KOPT-K1 (cell line): ENCODE data around the gene MYBBP1A.
"Not testable (repeated sequence)": the region's sequence is repeated elsewhere in the genome, so short reads cannot be mapped to it uniquely, and the experiment has no call there.

Experiments used
- H3K27ac ChIP-seq: fragments of 200-600 bp; sonication (generic); 2 replicates; pipeline ENCODE4 v1.5.1; 2016; ENCODE audit warnings: antibody characterized with exemption, mild to moderate bottlenecking, low read depth, low read length; ENCODE audit not compliant: poor library complexity, severe bottlenecking
- H3K36me3 ChIP-seq: fragments of 200-600 bp; sonication (generic); 2 replicates; pipeline ENCODE4 v1.5.1; 2017; ENCODE audit warnings: antibody characterized with exemption, mild to moderate bottlenecking, low read length, moderate library complexity; ENCODE audit not compliant: insufficient read depth
- H3K9me3 ChIP-seq: fragments of 200-600 bp; sonication (generic); 2 replicates; pipeline ENCODE4 v1.5.1; 2017; ENCODE audit warnings: antibody characterized with exemption, low read length, mild to moderate bottlenecking; ENCODE audit not compliant: insufficient read depth, poor library complexity, severe bottlenecking

Gene MYBBP1A

DNA sequence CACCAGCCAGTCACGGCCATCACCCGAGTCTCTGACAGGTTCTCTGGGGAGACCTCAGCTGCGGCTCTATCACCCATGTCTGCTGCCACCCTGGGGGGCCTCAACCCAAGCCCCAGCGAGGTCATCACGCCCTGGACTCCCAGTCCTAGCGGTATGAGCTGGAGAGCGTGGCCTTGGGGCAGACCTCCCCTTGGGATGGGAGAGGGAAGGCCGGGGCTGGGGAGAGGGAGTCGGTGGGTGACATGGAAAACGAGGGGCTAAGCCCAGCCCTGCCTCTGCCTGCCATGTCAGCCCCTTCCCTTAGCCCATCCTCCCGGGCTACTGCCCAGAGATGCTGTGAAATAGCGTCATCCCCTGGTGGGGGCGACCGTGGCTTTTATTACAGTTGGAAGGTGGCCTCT is 37.8 kb upstream of the MYBBP1A start:
- H3K27ac ChIP-seq = no peak overlapping the region
- no peaks in the 10 kb centered on the region for H3K36me3 ChIP-seq
- no peaks in the 10 kb centered on the region for H3K9me3 ChIP-seq

DNA sequence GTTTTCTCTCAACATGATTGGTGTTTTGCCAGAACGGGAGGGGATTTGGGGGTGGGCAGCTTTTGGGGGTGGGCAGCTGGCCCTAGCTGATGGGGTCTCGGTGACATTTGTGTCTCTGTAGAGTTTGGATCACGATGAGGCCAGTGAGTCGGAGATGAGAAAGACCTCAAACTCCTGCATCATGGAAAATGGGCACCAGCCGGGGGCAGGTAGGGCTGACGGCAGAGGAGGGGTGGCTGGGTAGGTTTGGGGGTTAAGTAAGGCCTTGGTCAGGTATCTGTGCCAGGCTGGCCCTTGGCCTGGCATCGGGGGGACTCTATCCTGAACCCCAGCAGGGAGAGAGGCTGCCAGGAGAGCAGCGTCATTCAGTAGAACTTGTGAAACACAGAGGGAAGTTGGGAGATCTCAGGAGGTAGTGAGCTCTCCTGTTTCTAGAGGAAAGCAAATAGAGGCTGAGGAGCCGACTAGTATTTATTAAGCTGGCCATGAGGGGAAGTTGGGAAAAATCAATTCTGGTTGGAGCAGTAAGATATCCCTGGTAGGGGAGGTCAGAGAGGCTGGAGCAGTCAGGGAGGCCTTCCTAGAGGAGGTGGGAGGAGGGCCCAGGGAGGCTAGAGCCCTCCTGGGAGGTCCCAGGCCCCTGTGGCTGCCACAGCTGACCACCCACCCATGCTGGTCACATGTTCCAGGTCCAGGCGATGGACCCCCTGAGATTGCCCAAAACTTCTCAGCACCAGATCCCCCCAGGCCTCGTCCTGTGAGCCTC is 37.2 kb upstream of the MYBBP1A start:
- Histone ChIP-seq H3K27ac (no peak overlapping the region), H3K9me3 (no peaks in the 10 kb centered on the region), H3K36me3 (no peaks in the 10 kb centered on the region)

GRCh38 chr17:4591529-4591928 is 36.3 kb upstream of the MYBBP1A start:
- Histone ChIP-seq H3K36me3 (no peaks in the 10 kb centered on the region), H3K9me3 (no peaks in the 10 kb centered on the region), H3K27ac (no peak overlapping the region)

GRCh38 chr17:4590981-4591453 is 35.8 kb upstream of the MYBBP1A start:
- no peak overlapping the region for H3K27ac ChIP-seq
- no peaks in the 10 kb centered on the region for H3K36me3 ChIP-seq
- H3K9me3 ChIP-seq = no peaks in the 10 kb centered on the region

GRCh38 chr17:4590042-4590441 is 34.9 kb upstream of the MYBBP1A start:
- not testable (repeated sequence) for H3K36me3 ChIP-seq, H3K27ac ChIP-seq, H3K9me3 ChIP-seq

GRCh38 chr17:4588898-4589625 is 33.9 kb upstream of the MYBBP1A start:
- Histone ChIP-seq H3K36me3 (no peaks in the 10 kb centered on the region), H3K9me3 (no peaks in the 10 kb centered on the region), H3K27ac (no peak overlapping the region)

GRCh38 chr17:4588391-4588790 is 33.2 kb upstream of the MYBBP1A start:
- no peaks in the 10 kb centered on the region for H3K9me3 ChIP-seq

DNA sequence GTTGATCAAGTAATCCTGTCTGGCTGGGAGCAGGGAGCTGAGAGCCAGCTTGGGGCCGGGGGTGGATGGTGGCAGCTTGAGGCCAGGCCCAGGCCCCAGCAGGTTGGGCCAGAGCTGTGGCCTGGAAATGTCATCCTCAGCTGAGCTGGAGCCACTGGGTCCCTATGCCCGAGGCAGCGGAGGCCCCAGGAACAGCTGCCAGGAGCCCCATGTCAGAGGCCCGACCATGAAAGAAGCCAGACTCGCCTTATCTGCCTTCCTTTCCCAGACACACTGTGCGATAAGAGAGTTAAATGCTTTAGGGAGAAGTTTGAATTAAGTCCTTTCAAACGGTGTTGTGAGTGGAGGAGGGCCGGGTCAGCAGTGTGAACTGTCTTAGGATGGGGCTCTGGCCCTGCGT is 32.6 kb upstream of the MYBBP1A start:
- Histone ChIP-seq H3K27ac (no peak overlapping the region), H3K9me3 (no peaks in the 10 kb centered on the region), H3K36me3 (no peaks in the 10 kb centered on the region)

More at GRCh38 chr17:4588391-4588790, 33.2 kb upstream of the MYBBP1A start:
- no peaks in the 10 kb centered on the region for H3K36me3 ChIP-seq
- no peak overlapping the region for H3K27ac ChIP-seq

GRCh38 chr17:4587195-4587594 is 32.0 kb upstream of the MYBBP1A start:
- Histone ChIP-seq H3K36me3 (no peaks in the 10 kb centered on the region), H3K27ac (no peak overlapping the region), H3K9me3 (no peaks in the 10 kb centered on the region)

- no peak overlapping the region for H3K27ac ChIP-seq
- no peaks in the 10 kb centered on the region for H3K36me3 ChIP-seq
These were observed 30.9 kb upstream of the MYBBP1A start for GRCh38 chr17:4586043-4586442.

DNA sequence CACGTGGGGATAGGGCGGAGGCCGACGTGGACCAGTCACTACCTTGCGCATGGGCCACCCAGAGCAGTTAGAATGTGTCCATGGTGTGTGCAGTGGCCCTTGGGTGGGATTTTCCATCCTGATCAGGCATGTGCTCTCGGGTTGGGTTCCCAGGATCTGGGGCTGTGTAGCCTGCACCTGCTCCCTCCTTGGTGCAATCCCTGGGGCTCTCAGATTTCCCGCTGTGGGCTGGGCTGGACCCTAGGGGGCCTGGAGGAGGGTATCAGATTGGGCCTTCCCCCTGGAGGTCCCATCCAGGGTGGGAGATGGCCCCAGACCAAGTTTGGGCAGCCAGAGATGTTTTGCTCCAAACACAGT is 30.4 kb upstream of the MYBBP1A start:
- Histone ChIP-seq H3K27ac (no peak overlapping the region), H3K36me3 (no peaks in the 10 kb centered on the region), H3K9me3 (no peaks in the 10 kb centered on the region)

More at GRCh38 chr17:4586043-4586442, 30.9 kb upstream of the MYBBP1A start:
- H3K9me3 ChIP-seq = no peaks in the 10 kb centered on the region

- Histone ChIP-seq H3K27ac (no peak overlapping the region), H3K9me3 (no peaks in the 10 kb centered on the region), H3K36me3 (no peaks in the 10 kb centered on the region)
These were observed 29.9 kb upstream of the MYBBP1A start for GRCh38 chr17:4584917-4585637.

DNA sequence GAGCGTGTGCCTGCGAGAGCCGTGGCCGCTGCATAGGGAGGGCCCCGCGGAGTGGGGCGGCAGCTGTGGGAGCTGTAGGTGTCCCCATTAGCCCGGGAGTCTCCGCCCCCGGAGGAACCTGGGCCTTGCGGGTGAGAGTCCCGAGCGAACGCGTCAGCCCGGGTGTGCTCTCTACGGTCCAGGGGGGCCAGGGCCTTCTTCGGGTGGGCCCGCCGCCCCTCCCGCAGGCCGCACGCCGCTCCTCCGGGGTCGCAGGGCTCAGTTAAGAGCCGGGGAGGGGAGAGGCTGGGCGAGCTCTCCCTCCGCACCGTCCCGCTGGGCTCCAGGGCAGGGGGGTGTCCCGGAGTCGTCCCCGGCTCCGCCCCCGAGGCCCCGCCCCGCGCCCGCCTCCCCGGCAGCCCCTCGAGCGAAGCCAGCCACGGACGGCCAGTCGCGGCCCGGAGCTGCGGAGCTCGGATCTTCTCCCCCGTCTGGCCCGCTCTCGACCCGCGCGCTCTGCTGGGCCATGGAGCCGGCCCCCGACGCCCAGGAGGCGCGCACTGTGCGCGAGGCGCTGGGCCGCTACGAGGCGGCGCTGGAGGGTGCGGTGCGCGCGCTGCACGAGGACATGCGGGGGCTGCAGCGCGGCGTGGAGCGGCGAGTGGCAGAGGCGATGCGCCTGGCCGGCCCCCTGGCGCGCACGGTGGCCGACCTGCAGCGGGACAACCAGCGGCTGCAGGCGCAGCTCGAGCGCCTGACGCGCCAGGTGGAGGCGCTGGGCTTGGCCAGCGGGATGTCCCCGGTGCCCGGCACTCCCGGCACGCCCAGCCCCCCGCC is 29.1 kb upstream of the MYBBP1A start, which contains the start of gene SMTNL2:
TSS of gene SMTNL2 (plus strand) at position 429 of the 816 bp plus-strand sequence. CDS start at position 506, 77 bp downstream.
- H3K36me3 ChIP-seq = no peaks in the 10 kb centered on the region
- H3K27ac ChIP-seq = no peak within 1 kb of the TSS
- no peaks in the 10 kb centered on the region for H3K9me3 ChIP-seq

GRCh38 chr17:4583782-4584100 is 28.6 kb upstream of the MYBBP1A start:
- no peak overlapping the region for H3K27ac ChIP-seq
- H3K9me3 ChIP-seq = no peaks in the 10 kb centered on the region
- no peaks in the 10 kb centered on the region for H3K36me3 ChIP-seq

GRCh38 chr17:4583206-4583605 is 28.0 kb upstream of the MYBBP1A start:
- Histone ChIP-seq H3K27ac (no peak overlapping the region), H3K36me3 (no peaks in the 10 kb centered on the region), H3K9me3 (no peaks in the 10 kb centered on the region)
